K562 (cell line): Measurements from ENCODE around the gene TLE3. TPM values are rescaled to one million over a fixed set of nuclear protein-coding genes. Genes with fewer than 3 reads are reported as not detected.

ENCODE experiments used
- CEBPZ ChIP-seq: fragments of 150-350 bp; IDR thresholded peaks from 2 replicates; pipeline ENCODE4 v1.6.1; 2014; ENCODE audit warnings: low read depth, mild to moderate bottlenecking, low read length, borderline replicate concordance
- DIDO1 ChIP-seq: fragments of 450-650 bp; IDR thresholded peaks from 2 replicates; pipeline ENCODE4 v1.6.1; 2016; ENCODE audit warnings: low read depth, missing biosample characterization, missing genetic modification characterization
- E2F4 ChIP-seq: sonication (generic); formaldehyde crosslinking; IDR thresholded peaks from 2 replicates; pipeline ENCODE4 v1.8.0; 2022; ENCODE audit warnings: mild to moderate bottlenecking, low read depth, missing genetic modification reagents
- ETV1 ChIP-seq: fragments of 450-650 bp; conservative IDR thresholded peaks from 2 replicates; pipeline ENCODE4 v1.6.1; 2016; ENCODE audit warnings: missing genetic modification characterization, control low read depth, low read depth, missing compliant biosample characterization
- GATAD2B ChIP-seq: fragments of 450-650 bp; IDR thresholded peaks from 2 replicates; pipeline ENCODE4 v1.6.1; 2017; ENCODE audit warnings: mild to moderate bottlenecking, borderline replicate concordance
- POLR3G ChIP-seq: IDR thresholded peaks from 2 replicates; pipeline ENCODE4 v1.6.1; 2011; ENCODE audit not compliant: insufficient read length, insufficient replicate concordance; ENCODE audit errors: extremely low read depth
- ZBTB40 ChIP-seq, 2 experiments: fragments of 450-650 bp in 1 of 2; sonication (generic) in 1 of 2; formaldehyde crosslinking in 1 of 2; IDR thresholded peaks; 2 replicates each; pipeline versions ENCODE4 v1.7.1 to v1.9.0; 2016 to 2022; ENCODE audit warnings: inconsistent platforms in 1 of 2, mild to moderate bottlenecking in 1 of 2, missing genetic modification reagents in 1 of 2
- ZC3H4 ChIP-seq: sonication (generic); formaldehyde crosslinking; IDR thresholded peaks from 2 replicates; pipeline ENCODE4 v1.9.0; 2021; ENCODE audit warnings: missing genetic modification reagents, borderline replicate concordance
- ZNF561 ChIP-seq: fragments of 450-650 bp; formaldehyde crosslinking; conservative IDR thresholded peaks from 2 replicates; pipeline ENCODE4 v1.4.0; 2020; ENCODE audit warnings: mild to moderate bottlenecking, moderate library complexity
- ZNF785 ChIP-seq: fragments of 250-450 bp; sonication (Bioruptor Pico); IDR thresholded peaks from 2 replicates; pipeline ENCODE4 v1.4.0; 2020; ENCODE audit warnings: mild to moderate bottlenecking
- polyA plus RNA-seq, 8 experiments: library from polyadenylated mRNA; depleted of rRNA in 4 of 8; stranded (reverse) in 5 of 8; unstranded in 3 of 8; fragments of >200 nt; fragmentation: Nextera tagmentation in 2 of 8; fragmentation: Illumina TruSeq in 1 of 8; extraction: Ambion mirVana in 2 of 8; extraction: Trizol in 1 of 8; gene quantifications; 2 replicates each; pipeline versions ENCODE4 v1.2.1 to v1.2.3, GENCODE V29; 2011 to 2014; ENCODE audit warnings: inconsistent platforms in 1 of 8, missing spikeins in 1 of 8
- total RNA-seq, 7 experiments: library from RNA; depleted of rRNA in 6 of 7; stranded (reverse); fragments of >200 nt in 6 of 7; fragmentation: Illumina TruSeq in 2 of 7; extraction: Trizol in 2 of 7; gene quantifications; 2 replicates each; pipeline versions ENCODE4 v1.2.1 to v1.2.3, GENCODE V29; 2011 to 2021; ENCODE audit warnings: low replicate concordance in 1 of 7

Gene TLE3
- total and polyA plus RNA-seq, 9 of the 15 experiments (the other 6 are each of a cell fraction or from before 2014, with no cell fraction given): 1.5 to 84.2 (median 14.1) TPM

- no peak for TF ChIP-seq POLR3G
- TF ChIP-seq E2F4 (CRISPR knock-in tag): no peak
- no peak for TF ChIP-seq DIDO1 (tag)
- no peak for TF ChIP-seq ZC3H4 (CRISPR knock-in tag)
- no peak for TF ChIP-seq ZNF561 (CRISPR knock-in tag)
- no peak for TF ChIP-seq GATAD2B
- TF ChIP-seq ETV1 (tag): no peak; the same call in 1 of the 2 replicates
- no peak for TF ChIP-seq CEBPZ
- peak; percentile 35; the same call in 1 of the 2 replicates for TF ChIP-seq ZBTB40 (IDR thresholded peaks at IDR 0.05)
- no peak for TF ChIP-seq ZBTB40 (CRISPR knock-in tag; IDR thresholded peaks at IDR 0.05)
- no peak for TF ChIP-seq ZNF785 (CRISPR knock-in tag)
These were observed at the start of gene TLE3 (continued) for GRCh38 chr15:70097321-70098152.
